ENCODE results near the gene ZNF292. TPM values are rescaled to one million over a fixed set of nuclear protein-coding genes. Genes with fewer than 3 reads are reported as not detected.

ZNF292 gene
- total and polyA plus RNA-seq, 2 experiments from 2014 or later = 20.9 to 38.3 TPM

DNA sequence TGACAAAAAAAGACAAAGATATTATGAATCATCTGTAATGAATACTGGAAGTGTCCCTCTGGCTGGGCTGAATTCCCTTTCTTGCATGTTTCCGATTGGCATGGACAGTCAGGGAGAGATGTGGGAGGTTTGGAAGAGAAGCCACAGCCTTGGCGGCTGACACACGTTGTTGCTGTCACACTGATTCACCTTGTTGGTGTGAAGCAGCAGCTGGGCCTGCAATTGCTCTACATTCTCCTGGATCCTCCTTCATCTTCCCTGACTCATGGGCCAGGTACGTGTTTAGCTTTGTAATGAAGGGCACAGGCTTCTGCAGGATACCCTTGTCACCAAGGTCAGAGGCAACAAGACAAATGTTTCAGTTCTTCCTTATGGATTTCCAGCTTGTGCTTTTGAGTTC lies 153.6 kb downstream of the ZNF292 start:
- no peaks in the 10 kb centered on the region for H3K4me1 ChIP-seq (ENCODE audit: insufficient read depth)
- DNase-seq (ENCODE audit: low spot score) = no peak
- H4K20me1 ChIP-seq (ENCODE audit: insufficient read depth, poor library complexity, severe bottlenecking) = no peaks in the 10 kb centered on the region
- no peak overlapping the region for H3K27ac ChIP-seq
- H3K36me3 ChIP-seq (replicated peaks; ENCODE audit: insufficient read depth, low read depth) = no peaks in the 10 kb centered on the region
- no peaks in the 10 kb centered on the region for H3K9me2 ChIP-seq (replicated peaks; ENCODE audit: insufficient read depth)
- no peaks in the 10 kb centered on the region for H3K27me3 ChIP-seq
- H3K79me2 ChIP-seq = no peaks in the 10 kb centered on the region
- WGBS (ENCODE audit: low lambda C conversion rate, missing lambda C conversion rate) = 74% methylated on average over 4 of the region's 4 CpGs
- no peak overlapping the region for H2AFZ ChIP-seq
- TF ChIP-seq EZH2phosphoT487 (IDR thresholded peaks at IDR 0.05; ENCODE audit: low read depth, severe bottlenecking, unreplicated experiment) (no peak), EZH2 (IDR thresholded peaks at IDR 0.05; ENCODE audit: borderline replicate concordance) (no peak)
- TF ChIP-seq, protein P1, sequence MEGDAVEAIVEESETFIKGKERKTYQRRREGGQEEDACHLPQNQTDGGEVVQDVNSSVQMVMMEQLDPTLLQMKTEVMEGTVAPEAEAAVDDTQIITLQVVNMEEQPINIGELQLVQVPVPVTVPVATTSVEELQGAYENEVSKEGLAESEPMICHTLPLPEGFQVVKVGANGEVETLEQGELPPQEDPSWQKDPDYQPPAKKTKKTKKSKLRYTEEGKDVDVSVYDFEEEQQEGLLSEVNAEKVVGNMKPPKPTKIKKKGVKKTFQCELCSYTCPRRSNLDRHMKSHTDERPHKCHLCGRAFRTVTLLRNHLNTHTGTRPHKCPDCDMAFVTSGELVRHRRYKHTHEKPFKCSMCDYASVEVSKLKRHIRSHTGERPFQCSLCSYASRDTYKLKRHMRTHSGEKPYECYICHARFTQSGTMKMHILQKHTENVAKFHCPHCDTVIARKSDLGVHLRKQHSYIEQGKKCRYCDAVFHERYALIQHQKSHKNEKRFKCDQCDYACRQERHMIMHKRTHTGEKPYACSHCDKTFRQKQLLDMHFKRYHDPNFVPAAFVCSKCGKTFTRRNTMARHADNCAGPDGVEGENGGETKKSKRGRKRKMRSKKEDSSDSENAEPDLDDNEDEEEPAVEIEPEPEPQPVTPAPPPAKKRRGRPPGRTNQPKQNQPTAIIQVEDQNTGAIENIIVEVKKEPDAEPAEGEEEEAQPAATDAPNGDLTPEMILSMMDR (IDR thresholded peaks at IDR 0.05; ENCODE audit: poor library complexity) = no peak
- no peak overlapping the region for H3K4me3 ChIP-seq
- no peaks in the 10 kb centered on the region for H3K9me3 ChIP-seq (ENCODE audit: low read depth)
- no peak overlapping the region for H3K4me2 ChIP-seq

DNA sequence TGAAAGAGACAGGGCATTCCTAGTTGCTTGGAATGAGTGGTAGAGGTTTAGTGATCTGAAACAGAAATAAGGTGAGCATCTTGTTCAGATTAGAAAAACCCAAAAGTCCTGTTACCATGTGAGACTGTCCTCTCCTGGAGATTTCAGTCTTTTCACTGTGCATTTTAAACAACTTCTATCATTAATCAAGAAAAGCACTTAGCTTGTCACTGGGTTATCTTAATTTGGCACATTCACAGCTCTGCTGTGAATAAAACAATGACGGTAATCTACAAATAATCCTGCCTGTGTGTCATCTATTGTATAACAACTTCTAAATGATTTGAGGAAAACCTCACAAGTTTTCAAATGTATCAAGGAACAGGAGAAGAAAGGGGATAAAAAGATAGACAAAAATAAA lies 157.5 kb downstream of the ZNF292 start:
- WGBS (ENCODE audit: low lambda C conversion rate, missing lambda C conversion rate) = 44% methylated on average over 1 of the region's 1 CpG
- Histone ChIP-seq H3K27me3 (no peaks in the 10 kb centered on the region), H3K9me3 (ENCODE audit: low read depth) (no peaks in the 10 kb centered on the region), H3K9me2 (replicated peaks; ENCODE audit: insufficient read depth) (no peaks in the 10 kb centered on the region), H3K4me2 (no peak overlapping the region), H3K4me1 (ENCODE audit: insufficient read depth) (no peaks in the 10 kb centered on the region), H3K27ac (no peak overlapping the region), H4K20me1 (ENCODE audit: insufficient read depth, poor library complexity, severe bottlenecking) (no peaks in the 10 kb centered on the region), H3K36me3 (replicated peaks; ENCODE audit: insufficient read depth, low read depth) (no peaks in the 10 kb centered on the region), H2AFZ (no peak overlapping the region), H3K4me3 (no peak overlapping the region), H3K79me2 (no peaks in the 10 kb centered on the region)
- TF ChIP-seq EZH2 (IDR thresholded peaks at IDR 0.05; ENCODE audit: borderline replicate concordance) (no peak), EZH2phosphoT487 (IDR thresholded peaks at IDR 0.05; ENCODE audit: low read depth, severe bottlenecking, unreplicated experiment) (no peak)
- TF ChIP-seq, protein P1 (IDR thresholded peaks at IDR 0.05; ENCODE audit: poor library complexity) = no peak
- DNase-seq (ENCODE audit: low spot score) = no peak

Other genes with a start within 250 kb of the ZNF292 start
- 5.3 and 6.2 TPM in 2 replicates for gene HTR1E, start 218.0 kb upstream of the ZNF292 start, total RNA-seq
- 3.4 and 4.3 TPM in 2 replicates for gene HTR1E, start 218.0 kb upstream of the ZNF292 start, polyA plus RNA-seq
- 35.5 and 43.8 TPM in 2 replicates for gene CGA, start 60.5 kb upstream of the ZNF292 start, total RNA-seq
- 5.4 and 21.5 TPM in 2 replicates for gene CGA, start 60.5 kb upstream of the ZNF292 start, polyA plus RNA-seq
- 9.5 and 9.8 TPM in 2 replicates for gene SMIM8, start 167.0 kb downstream of the ZNF292 start, total RNA-seq
- 6.5 and 10.7 TPM in 2 replicates for gene SMIM8, start 167.0 kb downstream of the ZNF292 start, polyA plus RNA-seq
- gene GJB7, start 173.7 kb downstream of the ZNF292 start, total RNA-seq = 0.07 TPM in 1 of 2 replicates, not detected in the other
- gene GJB7, start 173.7 kb downstream of the ZNF292 start, polyA plus RNA-seq = 0.36 TPM in 1 of 2 replicates, not detected in the other
- 1.3 and 2.5 TPM in 2 replicates for gene C6orf163, start 189.2 kb downstream of the ZNF292 start, total RNA-seq
- gene C6orf163, start 189.2 kb downstream of the ZNF292 start, polyA plus RNA-seq = 0.64 TPM in 2 replicates